PFSK-1 (cell line): ENCODE data around the gene IFI6.

Experiments
- FOXP2 ChIP-seq: optimal IDR thresholded peaks from 2 replicates; pipeline ENCODE3; 2011; ENCODE audit warnings: borderline replicate concordance, control low read depth, inconsistent platforms; ENCODE audit not compliant: insufficient read depth; ENCODE audit errors: extremely low read length, extremely low read depth
- POLR2AphosphoS5 ChIP-seq: IDR thresholded peaks from 2 replicates; pipeline ENCODE4 v1.6.1; 2012; ENCODE audit warnings: low read depth, mild to moderate bottlenecking, control low read depth, low read length, moderate library complexity
- REST ChIP-seq, 2 experiments: IDR thresholded peaks; 2 replicates each; pipeline versions ENCODE4 v1.6.1 to v1.8.0; 2011 to 2012; ENCODE audit warnings: low read depth in 2 of 2, low read length in 2 of 2, control low read depth in 1 of 2, inconsistent platforms in 1 of 2, mild to moderate bottlenecking in 1 of 2, moderate library complexity in 1 of 2; ENCODE audit not compliant: insufficient read depth in 1 of 2
- SIN3A ChIP-seq: IDR thresholded peaks from 2 replicates; pipeline ENCODE4 v1.6.1; 2012; ENCODE audit warnings: mild to moderate bottlenecking, low read length, moderate library complexity, borderline replicate concordance; ENCODE audit not compliant: insufficient read depth
- TAF1 ChIP-seq: IDR thresholded peaks from 2 replicates; pipeline ENCODE4 v1.6.1; 2012; ENCODE audit warnings: low read length, control low read depth, borderline replicate concordance; ENCODE audit not compliant: insufficient read depth

The IFI6 gene

GRCh38 chr1:27621051-27621920 lies 50.7 kb downstream of the IFI6 start:
- no peak for TF ChIP-seq SIN3A
- TF ChIP-seq FOXP2, result no peak
- TF ChIP-seq TAF1, result no peak
- TF ChIP-seq REST (IDR thresholded peaks at IDR 0.05; ENCODE audit: insufficient read depth in 1 of 2, low read depth in 2 of 2, low read length in 2 of 2), result no peak
- no peak for TF ChIP-seq POLR2AphosphoS5

GRCh38 chr1:27618341-27619082 lies 53.5 kb downstream of the IFI6 start:
- no peak for TF ChIP-seq POLR2AphosphoS5
- no peak for TF ChIP-seq REST (IDR thresholded peaks at IDR 0.05; ENCODE audit: insufficient read depth in 1 of 2, low read depth in 2 of 2, low read length in 2 of 2)
- no peak for TF ChIP-seq FOXP2
- TF ChIP-seq TAF1, result no peak
- TF ChIP-seq SIN3A, result no peak

GRCh38 chr1:27617420-27617819 lies 54.6 kb downstream of the IFI6 start:
- no peak for TF ChIP-seq SIN3A
- no peak for TF ChIP-seq REST (IDR thresholded peaks at IDR 0.05; ENCODE audit: insufficient read depth in 1 of 2, low read depth in 2 of 2, low read length in 2 of 2)
- TF ChIP-seq FOXP2, result no peak
- TF ChIP-seq POLR2AphosphoS5, result no peak
- TF ChIP-seq TAF1, result no peak

GRCh38 chr1:27616441-27616840 lies 55.6 kb downstream of the IFI6 start:
- TF ChIP-seq FOXP2, result no peak
- TF ChIP-seq REST (IDR thresholded peaks at IDR 0.05; ENCODE audit: insufficient read depth in 1 of 2, low read depth in 2 of 2, low read length in 2 of 2), result no peak
- no peak for TF ChIP-seq TAF1
- no peak for TF ChIP-seq SIN3A
- TF ChIP-seq POLR2AphosphoS5, result no peak
